HG02763 (cell line): Measurements from ENCODE around the gene ARID4B.
"Not testable (repeated sequence)": the region's sequence is repeated elsewhere in the genome, so short reads cannot be mapped to it uniquely, and the experiment has no call there.

Experiments used
- ATAC-seq: cut with Tn5 transposase; IDR thresholded peaks from one replicate; pipeline ENCODE4 v1.9.1; 2021; ENCODE audit warnings: mild to moderate bottlenecking, moderate library complexity; ENCODE audit not compliant: unreplicated experiment

The ARID4B gene

DNA sequence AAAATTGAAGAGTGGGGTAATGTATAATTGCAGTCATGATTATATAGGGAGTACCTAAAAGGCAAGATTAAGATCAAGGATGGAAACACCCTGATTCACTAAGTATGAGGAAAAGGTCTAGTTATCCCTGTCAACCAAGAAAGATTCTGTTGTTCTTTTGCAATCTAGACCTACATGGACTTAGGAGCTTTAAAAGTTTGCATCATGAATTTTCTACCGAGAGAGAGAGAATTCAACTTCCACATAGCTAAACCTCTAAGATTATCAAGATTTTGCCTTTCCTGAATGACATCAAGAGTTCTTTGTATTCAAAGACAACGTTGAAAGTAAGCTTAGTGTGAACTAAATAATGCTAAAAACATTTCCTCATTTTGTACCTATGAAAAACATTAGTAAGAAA, 88.1 kb downstream of the ARID4B start:
- no peak for ATAC-seq

DNA sequence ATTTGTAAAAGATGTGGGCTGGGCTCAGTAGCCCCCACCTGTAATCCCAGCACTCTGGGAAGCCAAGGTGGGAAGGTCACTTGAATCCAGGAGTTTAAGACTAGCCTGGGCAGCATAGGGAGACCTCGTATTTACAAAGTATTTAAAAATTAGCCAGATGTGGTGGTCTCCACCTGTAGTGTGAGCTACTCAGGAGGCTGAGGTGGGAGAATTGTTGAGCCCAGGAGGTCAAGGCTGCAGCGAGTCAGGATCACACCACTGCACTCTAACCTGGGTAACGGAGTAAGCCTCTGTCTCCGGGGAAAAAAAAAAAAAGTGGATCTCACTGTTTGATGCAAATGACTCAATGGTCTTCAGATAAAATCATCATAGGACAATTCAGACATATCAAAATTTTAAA, 89.4 kb downstream of the ARID4B start:
- ATAC-seq, result no peak

DNA sequence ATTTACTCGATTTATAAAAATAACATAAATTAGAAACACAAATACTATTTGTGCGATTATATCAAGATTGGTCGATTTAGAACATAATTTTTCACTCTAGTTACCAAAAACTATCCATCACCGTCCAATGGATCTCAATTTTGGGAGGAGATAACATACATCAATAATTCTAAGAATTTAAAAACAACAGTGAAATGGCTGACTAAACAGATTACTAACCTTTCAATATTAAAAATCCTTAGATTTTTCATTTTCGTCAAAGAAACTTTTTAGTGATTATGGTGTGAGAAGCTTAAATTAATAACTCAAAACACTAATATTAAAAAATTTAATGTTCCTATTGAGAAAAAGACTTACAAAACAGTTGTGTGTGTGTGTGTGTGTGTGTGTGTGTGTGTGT, 91.9 kb downstream of the ARID4B start:
- no peak for ATAC-seq

DNA sequence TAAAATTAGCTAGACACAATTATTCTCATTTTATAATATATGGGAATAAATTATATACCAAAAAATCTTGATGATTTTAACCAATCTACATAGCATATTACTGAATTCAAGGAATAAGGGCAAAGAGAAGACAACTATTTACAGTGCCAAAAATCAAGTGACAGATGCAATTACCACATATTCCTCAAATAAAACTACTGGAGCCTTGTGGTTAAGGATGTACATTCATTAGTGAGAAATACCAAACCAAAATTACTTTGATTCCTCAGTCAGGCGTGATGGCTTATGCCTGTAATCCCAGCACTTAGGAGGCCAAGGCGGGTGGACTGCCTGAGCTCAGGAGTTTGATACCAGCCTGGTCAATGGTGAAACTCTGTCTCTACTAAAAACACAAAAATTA, 98.1 kb downstream of the ARID4B start:
- no peak for ATAC-seq

DNA sequence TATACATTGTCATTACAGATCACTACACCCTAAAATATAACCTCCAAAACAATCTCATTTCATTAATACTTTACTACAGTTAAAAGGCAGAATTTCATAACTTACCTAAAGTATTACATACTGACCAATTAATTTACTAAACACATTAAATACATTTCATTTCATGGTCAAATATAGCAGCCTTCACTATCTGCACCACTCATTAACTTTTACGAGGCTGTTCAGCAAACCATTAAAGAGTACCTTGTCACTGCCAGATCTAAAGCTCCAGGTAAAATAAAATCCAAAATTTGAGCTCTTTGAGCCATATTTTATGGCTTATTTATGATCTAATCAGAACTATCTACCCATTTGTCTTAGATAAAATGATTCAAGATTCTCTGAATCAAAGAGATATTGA, 100.6 kb downstream of the ARID4B start:
- no peak for ATAC-seq

DNA sequence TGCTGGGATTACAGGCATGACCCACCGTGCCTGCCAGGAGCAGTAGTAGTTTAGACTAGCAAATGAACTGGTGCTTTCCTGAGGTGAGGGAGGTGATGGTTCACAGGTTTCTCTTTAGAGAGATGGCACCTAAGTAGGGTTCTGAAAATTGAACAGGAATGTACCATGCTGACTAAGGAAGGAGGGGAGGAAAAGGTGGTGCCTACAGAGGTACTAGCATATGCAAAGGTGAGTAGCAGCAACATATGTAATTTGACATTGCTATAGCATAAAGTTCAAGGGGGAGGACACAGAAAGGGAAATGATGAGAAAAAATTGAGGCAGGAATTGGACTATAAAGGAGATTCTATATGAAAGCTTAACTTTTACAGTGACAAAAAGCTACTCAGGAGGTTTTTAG, 101.0 kb downstream of the ARID4B start:
- no peak for ATAC-seq

DNA sequence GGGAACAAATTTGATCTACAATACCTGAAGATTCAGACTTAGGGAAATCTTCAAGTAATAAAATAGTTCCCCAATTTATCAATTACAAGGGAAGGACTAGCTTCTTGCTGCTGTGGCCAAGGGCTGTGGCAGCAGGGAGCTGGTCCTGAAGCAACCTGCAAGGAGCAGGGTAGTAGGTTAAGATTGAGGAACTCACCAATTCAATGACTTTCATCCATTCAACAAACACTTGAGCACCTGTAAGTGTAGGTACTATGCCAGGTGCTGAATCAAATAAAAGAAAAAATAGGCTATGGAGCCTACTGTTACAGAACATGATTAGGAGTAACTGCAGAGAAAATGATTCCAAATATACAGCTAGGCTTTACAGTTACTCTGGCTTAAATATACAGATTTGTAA, 102.7 kb downstream of the ARID4B start:
- ATAC-seq, result no peak

DNA sequence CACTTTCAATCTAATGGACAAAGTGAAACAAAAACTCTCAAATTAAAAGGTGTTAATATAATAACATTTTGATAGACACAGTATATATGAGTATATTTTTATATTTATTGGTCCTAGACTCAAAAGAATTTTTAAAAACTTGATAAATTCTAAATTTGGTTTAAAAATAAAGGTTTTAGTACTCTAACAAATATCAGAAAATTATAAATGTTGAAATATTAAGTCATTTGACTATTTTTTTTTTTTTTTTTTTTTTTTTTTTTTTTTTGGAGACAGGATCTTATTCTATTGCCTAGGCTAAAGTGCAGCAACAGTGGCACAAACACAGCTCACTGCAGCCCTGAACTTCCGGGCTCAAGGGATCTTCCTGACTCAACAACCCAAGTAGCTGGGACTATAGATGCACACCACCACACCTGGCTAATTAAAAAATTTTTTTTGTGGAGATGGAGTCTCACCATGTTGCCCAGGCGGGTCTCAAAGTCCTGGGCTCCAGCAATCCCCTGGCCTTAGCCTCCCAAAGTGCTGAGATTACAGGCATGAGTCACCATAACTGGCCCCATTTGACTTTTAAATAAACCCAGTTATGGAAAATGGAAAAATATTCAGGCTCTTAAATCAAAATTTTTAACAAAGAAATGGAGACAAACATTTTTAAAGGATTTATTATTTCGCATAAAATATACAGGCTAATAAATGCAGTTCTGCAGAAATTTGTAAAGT, 106.2 kb downstream of the ARID4B start:
- ATAC-seq, result no peak

DNA sequence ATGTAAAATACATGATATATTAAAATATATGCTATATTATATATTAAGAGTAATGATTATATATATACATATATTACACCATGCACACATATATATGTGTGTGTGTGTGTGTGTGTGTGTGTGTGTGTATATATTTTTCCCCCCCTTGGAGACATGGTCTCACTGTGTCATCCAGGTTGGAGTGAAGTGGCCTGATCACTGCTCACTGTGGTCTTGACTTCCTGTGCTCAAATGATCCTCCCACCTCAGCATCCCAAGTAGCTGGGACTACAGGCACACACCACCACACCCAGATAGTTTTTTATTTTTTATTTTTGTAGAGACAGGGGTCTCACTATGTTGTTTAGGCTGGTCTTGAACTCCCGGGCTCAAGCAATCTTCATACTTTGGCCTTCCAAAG, 112.5 kb downstream of the ARID4B start:
- no peak for ATAC-seq

DNA sequence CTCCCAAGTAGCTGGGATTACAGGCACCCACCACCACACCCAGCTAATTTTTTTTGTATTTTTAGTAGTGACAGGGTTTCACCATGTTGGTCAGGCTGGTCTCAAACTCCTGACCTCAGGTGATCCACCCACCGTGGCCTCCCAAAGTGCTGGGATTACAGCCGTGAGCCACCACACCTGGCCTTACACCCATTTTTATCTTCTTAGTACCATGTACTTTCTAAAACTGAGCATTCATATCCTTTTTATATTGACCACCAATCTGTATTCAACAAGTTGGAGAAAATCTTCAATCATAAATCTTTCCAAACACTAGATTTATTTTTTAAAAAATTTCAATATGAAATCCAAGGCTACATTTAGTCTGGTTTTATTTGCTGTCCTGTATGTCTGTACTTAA, 113.0 kb downstream of the ARID4B start:
- ATAC-seq, result not testable (repeated sequence)

DNA sequence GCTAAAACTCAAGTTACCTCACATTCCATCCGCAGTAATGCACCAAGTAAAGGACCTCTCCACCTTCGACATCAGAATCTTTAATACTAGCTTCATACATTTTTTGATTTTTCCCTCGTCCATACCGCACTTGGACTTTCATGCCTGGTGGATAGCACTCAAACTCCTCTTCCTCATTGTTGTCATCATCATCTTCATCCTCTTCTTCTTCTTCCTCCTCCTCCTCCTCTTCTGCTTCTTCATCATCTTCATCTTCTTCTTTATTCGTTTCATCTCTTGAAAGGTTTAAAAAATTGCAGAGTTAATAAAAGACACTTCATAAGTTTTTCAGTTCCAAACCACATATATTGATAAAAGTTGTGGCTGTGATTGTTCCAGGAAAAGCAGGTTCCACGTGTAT, 114.2 kb downstream of the ARID4B start:
- no peak for ATAC-seq

DNA sequence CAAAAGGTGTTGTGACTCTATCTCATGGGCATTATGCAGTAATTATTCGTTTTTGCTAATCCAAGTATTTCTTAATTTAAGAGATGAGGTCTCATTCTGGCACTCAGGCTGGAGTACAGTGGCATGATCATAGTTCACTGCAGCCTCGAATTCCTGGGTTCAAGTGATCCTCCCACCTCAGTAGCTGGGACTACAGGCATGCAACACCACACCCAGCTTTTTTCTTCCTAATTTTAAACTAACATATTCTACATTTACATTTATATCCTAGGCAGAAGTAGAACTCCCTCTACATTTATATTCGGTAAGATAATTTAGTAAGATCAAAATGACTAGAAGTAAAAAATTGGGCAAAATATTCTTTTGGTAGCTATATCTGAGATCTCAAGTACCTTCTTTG, 116.5 kb downstream of the ARID4B start:
- no peak for ATAC-seq

DNA sequence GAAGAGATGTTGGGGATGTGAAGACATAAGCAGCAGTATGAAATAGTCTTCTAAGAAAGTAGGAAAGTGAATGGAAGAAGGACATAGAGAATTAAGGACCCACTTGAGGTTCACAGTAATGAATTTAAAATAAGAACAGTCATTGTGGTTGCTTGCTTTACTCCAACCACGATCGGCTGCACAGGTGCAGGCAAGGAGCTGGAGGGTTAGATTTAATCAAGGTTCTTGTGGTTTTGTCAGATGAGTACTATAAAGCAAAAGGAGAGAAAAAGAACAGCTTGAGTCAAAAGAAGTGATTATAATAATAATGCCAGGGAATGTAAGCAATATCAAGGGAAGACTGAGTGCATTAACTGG, 120.8 kb downstream of the ARID4B start:
- no peak for ATAC-seq

DNA sequence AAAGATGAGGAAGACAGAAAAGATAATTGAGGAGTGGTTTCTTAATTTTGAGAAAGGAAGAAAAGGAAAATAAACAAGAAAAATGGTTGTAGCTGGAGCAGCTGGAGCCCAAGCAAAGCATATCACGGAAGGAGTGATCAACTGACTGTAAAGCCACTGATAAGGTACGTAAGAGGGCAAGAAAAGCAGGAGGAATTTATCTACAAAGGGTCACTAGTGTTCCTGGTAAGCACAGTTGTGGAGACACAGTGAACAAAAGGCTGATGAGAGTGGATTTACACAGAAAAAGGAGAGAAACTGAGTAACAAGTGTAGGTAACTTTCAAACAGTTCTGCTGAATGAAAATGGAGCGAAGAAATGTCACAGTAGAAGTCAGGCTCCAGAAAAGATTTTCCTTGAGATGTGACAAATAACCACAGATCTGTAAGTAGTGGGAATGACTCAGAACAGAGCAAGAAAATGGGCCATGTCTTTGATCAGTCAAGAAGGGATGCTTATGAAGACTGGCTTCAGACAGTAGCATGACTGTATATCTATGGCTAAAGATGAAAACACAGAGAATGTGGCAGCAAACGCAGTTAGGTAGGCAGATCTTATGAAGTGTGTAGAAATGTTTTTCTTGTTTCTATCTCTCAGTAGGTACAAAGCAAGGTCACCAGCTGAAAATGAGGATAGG, 121.3 kb downstream of the ARID4B start:
- ATAC-seq, result no peak

DNA sequence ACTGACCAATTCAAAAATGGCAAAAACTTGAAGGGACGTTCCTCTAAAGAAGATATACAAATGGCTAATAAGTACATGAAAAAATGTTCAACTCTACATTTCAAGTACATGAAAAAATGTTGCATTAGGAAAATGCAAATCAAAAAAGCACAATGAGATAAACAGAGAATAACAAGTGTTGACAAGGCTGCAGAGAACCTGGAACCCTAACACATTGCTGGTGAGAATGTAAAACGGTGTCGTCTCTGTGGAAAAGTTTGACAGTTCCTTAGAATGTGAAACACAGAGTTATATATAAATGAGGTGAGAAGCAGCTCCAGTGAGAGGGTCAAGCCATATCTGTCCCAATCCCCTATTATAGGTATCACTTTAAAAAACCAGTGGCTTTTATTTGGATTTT, 122.3 kb downstream of the ARID4B start:
- no peak for ATAC-seq

DNA sequence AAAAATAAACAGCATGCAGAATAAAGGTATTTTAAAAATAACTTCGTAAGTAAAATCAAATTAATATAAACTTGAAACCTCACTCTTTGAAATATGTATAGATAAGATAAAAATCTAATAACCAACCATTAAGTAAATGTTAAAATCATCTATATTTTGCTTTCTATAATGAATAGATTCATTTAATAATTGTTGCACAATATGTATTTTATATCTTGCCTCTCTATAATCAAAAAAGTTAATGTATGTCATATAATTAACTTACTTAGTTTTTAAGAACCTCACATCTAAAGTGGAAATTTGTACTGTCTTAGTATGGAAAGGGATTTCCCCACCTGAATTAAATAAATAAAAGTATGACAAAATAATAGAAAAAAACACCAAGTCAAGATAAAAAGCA, 124.6 kb downstream of the ARID4B start:
- no peak for ATAC-seq

DNA sequence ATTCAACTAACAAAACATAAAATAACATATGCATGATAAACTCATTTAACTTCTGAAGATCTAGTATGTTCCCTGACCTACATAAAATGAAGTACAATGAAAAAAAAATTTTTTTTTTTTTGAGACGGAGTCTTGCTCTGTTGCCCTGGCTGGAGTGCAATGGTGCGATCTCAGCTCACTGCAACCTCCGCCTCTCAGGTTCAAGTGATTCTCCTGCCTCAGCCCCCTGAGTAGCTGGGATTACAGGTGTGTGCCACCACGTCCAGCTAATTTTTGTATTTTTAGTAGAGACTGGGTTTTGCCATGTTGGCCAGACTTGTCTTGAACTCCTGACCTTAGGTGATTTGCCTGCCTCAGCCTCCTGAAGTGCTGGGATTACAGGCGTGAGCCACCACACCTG, 125.5 kb downstream of the ARID4B start:
- not testable (repeated sequence) for ATAC-seq

DNA sequence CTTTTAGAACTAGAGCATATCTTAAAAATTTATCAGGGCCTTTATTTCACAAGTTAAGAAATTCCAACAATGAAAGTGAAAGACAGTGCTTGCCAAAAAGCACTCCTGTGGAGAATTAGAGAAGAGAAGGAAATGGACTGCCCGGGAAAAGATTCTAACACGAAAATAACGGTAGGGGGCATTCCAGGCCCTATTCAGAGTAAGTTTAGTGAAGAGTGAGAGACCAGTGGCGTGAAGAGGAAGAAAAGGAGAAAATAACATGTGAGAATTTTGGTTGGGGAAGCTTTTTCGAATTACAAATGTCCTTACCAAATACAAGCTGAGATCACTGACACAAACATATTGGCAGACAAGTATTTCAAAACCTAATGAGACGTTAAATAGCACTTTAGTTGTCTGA, 128.5 kb downstream of the ARID4B start:
- ATAC-seq, result no peak

DNA sequence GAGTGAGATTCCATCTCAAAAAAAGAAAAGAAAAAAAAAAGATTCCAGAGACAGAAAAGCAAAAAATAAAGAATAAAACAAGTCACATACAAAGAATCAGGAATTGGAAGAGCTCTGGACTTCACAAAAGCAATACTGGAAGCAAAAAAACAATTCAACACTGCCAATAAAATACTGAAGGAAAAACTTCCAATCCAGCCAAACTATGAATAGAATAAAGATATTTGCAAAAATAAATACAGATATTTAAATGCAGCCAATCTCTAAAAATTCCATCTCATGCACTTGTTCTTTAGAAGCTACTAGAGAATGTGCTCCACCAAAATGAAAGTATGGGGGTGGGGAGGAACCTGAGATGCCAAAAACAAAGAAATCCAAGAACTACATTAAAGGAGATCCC, 137.5 kb downstream of the ARID4B start:
- ATAC-seq, result no peak

DNA sequence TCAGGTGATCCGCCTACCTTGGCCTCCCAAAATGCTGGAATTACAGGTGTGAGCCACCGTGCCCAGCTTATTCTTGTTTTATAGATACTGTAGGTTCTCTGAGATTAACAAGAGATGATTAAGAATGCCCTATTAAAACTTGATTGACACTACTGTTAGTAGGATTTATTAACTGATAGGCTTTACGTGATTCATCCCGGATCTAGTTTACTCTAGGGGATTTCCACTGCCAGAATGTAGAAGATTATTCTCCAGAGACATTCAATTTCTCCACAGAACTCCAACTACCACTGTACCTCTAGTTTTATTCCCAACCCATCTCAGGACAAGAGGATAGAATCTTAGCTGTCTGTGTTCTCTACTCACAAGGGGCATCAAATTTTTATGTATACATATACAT, 140.7 kb downstream of the ARID4B start:
- ATAC-seq, result no peak

DNA sequence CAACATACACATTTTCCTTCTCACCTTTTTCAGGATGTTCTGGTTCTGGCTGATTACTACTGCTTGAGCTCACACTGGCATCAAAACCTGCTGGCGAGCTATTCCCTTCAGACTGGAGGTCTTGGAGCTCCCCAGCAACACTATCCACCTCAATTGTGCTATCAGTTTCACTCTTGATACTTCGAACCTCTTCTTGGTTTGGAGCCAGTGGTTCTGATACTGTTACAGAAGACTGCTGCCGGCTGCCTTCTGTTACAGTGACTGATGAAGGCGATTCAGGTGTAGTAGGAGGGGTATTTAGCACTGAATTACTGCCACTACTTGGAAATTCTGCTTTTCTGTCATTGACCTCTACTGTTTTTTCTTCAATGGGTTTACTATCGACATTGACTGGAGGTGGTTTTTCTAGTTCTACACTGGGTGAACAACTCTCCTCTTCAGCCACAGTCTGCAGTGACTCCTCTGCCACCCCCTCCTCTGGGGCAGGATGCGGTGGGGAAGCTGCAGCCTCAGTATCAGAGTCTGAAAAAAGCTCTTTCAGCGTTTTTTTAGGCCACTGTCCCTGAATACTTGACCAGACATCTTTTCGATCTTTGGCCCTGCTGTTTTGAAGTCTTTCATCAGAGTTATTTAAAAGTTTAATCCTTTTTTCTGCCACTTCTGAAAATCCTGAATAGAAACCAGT, 146.3 kb downstream of the ARID4B start:
- no peak for ATAC-seq

DNA sequence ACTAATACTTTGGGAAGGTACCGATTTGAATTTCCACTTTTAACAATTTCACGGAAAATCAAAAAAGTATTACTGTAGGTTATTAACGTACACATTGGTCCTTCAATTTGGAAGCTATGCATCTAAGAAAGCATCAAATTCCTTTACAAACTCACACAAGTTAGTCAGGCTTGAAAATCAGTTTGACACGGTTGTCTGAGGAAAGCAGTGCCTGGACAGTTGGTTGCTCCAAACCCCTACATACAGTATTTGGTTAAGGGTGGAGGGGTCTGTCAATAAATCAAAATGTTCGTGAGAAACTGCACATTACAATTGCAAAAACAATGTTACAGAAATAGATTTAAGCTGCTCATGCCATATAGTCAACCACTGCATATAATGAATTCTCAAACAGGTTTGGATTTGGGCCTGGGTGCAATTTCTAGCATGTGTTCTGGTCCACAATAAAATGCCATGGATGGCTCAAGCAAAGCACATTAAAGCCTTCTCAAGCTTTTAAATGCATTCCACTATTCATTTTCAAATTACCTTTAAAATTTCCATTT, 147.0 kb downstream of the ARID4B start:
- no peak for ATAC-seq
